PFSK-1 (cell line): ENCODE measurements around the gene HS3ST3A1.

Source experiments
- POLR2AphosphoS5 ChIP-seq: IDR thresholded peaks from 2 replicates; pipeline ENCODE4 v1.6.1; 2012; ENCODE audit warnings: low read depth, mild to moderate bottlenecking, control low read depth, low read length, moderate library complexity
- TAF1 ChIP-seq: IDR thresholded peaks from 2 replicates; pipeline ENCODE4 v1.6.1; 2012; ENCODE audit warnings: low read length, control low read depth, borderline replicate concordance; ENCODE audit not compliant: insufficient read depth
- TF ChIP-seq, protein P1 (sequence below), 2 experiments: IDR thresholded peaks; 2 replicates each; pipeline versions ENCODE4 v1.6.1 to v1.8.0; 2011 to 2012; ENCODE audit warnings: low read depth in 2 of 2, low read length in 2 of 2, control low read depth in 1 of 2, inconsistent platforms in 1 of 2, mild to moderate bottlenecking in 1 of 2, moderate library complexity in 1 of 2; ENCODE audit not compliant: insufficient read depth in 1 of 2

DNA sequence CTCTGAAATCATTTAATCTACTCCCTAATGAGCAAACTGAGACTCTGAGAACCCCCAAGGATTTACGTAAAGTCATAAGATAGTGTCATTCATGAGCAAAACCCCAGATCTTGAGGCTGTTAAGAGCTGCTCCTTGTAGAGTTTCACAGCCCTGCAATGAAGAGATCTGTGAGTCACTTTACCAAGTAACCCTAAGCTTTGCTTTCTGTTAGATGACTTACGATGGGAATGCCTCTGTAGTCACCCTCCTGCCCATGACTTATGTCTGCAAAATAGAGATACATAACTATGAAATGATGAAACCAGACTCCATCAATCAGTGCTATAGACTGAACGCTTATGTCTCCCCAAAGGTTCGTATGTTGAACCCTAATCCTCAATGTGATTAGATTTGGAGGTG, 117.7 kb downstream of the HS3ST3A1 start:
- TF ChIP-seq POLR2AphosphoS5 (no peak), TAF1 (no peak)
- TF ChIP-seq, protein P1, sequence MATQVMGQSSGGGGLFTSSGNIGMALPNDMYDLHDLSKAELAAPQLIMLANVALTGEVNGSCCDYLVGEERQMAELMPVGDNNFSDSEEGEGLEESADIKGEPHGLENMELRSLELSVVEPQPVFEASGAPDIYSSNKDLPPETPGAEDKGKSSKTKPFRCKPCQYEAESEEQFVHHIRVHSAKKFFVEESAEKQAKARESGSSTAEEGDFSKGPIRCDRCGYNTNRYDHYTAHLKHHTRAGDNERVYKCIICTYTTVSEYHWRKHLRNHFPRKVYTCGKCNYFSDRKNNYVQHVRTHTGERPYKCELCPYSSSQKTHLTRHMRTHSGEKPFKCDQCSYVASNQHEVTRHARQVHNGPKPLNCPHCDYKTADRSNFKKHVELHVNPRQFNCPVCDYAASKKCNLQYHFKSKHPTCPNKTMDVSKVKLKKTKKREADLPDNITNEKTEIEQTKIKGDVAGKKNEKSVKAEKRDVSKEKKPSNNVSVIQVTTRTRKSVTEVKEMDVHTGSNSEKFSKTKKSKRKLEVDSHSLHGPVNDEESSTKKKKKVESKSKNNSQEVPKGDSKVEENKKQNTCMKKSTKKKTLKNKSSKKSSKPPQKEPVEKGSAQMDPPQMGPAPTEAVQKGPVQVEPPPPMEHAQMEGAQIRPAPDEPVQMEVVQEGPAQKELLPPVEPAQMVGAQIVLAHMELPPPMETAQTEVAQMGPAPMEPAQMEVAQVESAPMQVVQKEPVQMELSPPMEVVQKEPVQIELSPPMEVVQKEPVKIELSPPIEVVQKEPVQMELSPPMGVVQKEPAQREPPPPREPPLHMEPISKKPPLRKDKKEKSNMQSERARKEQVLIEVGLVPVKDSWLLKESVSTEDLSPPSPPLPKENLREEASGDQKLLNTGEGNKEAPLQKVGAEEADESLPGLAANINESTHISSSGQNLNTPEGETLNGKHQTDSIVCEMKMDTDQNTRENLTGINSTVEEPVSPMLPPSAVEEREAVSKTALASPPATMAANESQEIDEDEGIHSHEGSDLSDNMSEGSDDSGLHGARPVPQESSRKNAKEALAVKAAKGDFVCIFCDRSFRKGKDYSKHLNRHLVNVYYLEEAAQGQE (IDR thresholded peaks at IDR 0.05; ENCODE audit: insufficient read depth in 1 of 2, low read depth in 2 of 2, low read length in 2 of 2): no peak
